Subcutaneous abdominal adipose tissue (tissue), 5 donors: ENCODE measurements around the gene SOX30.
"Not testable (repeated sequence)": the region's sequence is repeated elsewhere in the genome, so short reads cannot be mapped to it uniquely, and the experiment has no call there.

Experiments
- H3K27ac ChIP-seq: one replicate; pipeline ENCODE4 v1.7.0; 2013; ENCODE audit warnings: low read depth, mild to moderate bottlenecking, inconsistent platforms, low read length, moderate library complexity
- H3K27me3 ChIP-seq, 5 donors: one replicate each; pipeline ENCODE4 v1.7.0; 2013; ENCODE audit warnings: low read length in 5 of 5, inconsistent platforms in 1 of 5; ENCODE audit not compliant: control insufficient read depth in 5 of 5, insufficient read depth in 4 of 5
- H3K36me3 ChIP-seq, 5 donors: one replicate each; pipeline ENCODE4 v1.7.0; 2013; ENCODE audit warnings: low read length in 5 of 5; ENCODE audit not compliant: control insufficient read depth in 5 of 5, insufficient read depth in 5 of 5
- H3K4me1 ChIP-seq, 5 donors: one replicate each; pipeline ENCODE4 v1.7.0; 2013; ENCODE audit warnings: low read length in 5 of 5, mild to moderate bottlenecking in 3 of 5, moderate library complexity in 1 of 5; ENCODE audit not compliant: control insufficient read depth in 5 of 5, insufficient read depth in 5 of 5
- H3K4me3 ChIP-seq, 5 donors: one replicate each; pipeline ENCODE4 v1.7.0; 2013; ENCODE audit warnings: low read length in 5 of 5, low read depth in 1 of 5
- H3K9ac ChIP-seq, 5 donors: one replicate each; pipeline ENCODE4 v1.7.0; 2013; ENCODE audit warnings: low read length in 5 of 5, mild to moderate bottlenecking in 4 of 5, moderate library complexity in 3 of 5
- H3K9me3 ChIP-seq, 5 donors: one replicate each; pipeline ENCODE4 v1.7.0; 2013; ENCODE audit warnings: low read length in 5 of 5; ENCODE audit not compliant: control insufficient read depth in 5 of 5
- donor health status: healthy.
- donor health status: healthy.
- donor health status: healthy.
- donor health status: healthy.
- donor health status: healthy.

The SOX30 gene

DNA sequence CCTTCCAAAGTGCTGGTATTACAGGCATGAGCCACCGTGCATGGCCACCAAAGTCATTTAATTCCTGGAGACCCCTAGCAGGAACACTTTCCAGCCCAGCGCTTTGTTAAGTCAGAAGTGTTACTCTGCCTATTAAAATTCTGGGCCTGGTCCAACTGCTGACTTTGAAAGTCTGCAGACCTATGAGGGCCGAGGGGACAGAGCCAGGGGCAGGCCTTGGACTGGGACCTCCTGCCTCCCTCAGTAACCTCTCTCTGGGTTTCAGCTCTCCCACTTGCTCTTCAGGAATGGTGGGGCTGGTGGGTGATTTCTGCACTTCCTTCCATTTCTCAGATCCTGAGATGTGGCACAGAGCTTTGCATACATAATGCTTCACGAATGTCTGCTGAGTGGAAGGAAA is 28.8 kb upstream of the SOX30 start:
- no peaks in the 10 kb centered on the region for H3K27me3 ChIP-seq
- H3K4me3 ChIP-seq: no peak overlapping the region
- no peaks in the 10 kb centered on the region for H3K4me1 ChIP-seq
- H3K36me3 ChIP-seq: no peaks in the 10 kb centered on the region
- H3K9me3 ChIP-seq: no peaks in the 10 kb centered on the region
- no peak overlapping the region for H3K9ac ChIP-seq
- no peak overlapping the region for H3K27ac ChIP-seq

DNA sequence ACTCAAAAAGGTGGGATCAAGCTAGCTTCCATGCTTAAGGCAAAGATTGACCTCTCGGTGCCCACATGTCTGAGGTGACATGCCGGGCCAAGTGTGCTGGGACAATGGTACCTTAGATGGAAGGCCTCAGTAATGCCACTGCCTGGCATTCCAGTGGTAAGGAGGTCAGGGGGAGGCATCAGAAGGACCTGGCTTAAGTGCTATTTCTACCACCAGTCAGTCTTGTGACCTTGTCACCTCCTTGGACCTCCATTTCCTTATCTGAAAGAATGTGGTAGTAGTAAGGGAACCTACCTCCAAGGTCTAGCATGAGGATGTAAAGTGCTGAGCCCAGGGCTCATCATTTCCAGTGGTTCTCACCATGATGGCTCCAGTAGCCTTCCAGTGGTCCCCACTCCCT is 28.0 kb upstream of the SOX30 start:
- no peaks in the 10 kb centered on the region for H3K9me3 ChIP-seq
- H3K9ac ChIP-seq: no peak overlapping the region
- H3K4me3 ChIP-seq: no peak overlapping the region
- H3K36me3 ChIP-seq: no peaks in the 10 kb centered on the region
- H3K27me3 ChIP-seq: no peaks in the 10 kb centered on the region
- no peak overlapping the region for H3K27ac ChIP-seq
- H3K4me1 ChIP-seq: no peaks in the 10 kb centered on the region

DNA sequence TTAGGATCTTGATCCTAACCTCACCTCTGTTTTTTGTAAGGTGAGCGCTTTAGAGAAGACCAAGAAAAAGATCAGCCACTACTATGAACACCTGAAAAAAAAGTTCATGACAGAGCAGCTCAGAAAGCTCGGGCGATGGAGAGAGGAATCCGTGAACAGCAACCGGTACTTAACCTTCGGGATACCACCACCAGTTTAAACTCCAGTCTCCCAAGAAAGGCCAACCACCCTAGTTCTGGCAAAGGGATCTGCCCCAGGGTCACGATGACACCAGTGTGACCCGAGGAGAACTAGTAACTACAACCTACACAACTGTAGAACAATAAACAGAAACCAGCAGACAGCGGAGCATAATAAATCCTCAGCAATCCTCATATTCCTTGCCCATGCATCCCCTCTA is 27.6 kb upstream of the SOX30 start:
- Histone ChIP-seq H3K9ac (no peak overlapping the region), H3K9me3 (no peaks in the 10 kb centered on the region), H3K4me3 (no peak overlapping the region), H3K27me3 (no peaks in the 10 kb centered on the region), H3K4me1 (no peaks in the 10 kb centered on the region), H3K36me3 (no peaks in the 10 kb centered on the region), H3K27ac (no peak overlapping the region)

DNA sequence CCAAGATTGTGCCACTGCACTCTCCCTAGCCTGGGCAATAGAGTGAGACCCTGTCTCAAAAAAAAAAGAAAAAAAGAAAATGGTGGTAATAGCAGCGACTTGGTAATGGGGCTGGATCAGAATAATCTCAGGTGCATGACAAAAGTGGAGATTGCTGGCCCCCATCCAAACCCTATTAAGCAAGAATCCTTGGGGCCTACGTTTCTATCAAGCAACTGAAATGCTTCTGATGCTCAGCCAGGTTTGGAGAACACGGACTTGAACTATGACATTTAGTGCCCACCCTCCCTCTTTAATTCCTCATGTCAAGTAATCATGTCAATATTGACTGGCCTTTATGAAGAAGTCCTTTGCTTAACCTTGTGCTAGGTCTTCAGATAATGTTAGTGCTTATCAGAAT is 25.7 kb upstream of the SOX30 start:
- Histone ChIP-seq H3K27me3 (no peaks in the 10 kb centered on the region), H3K36me3 (no peaks in the 10 kb centered on the region), H3K4me1 (no peaks in the 10 kb centered on the region), H3K4me3 (no peak overlapping the region), H3K9me3 (no peaks in the 10 kb centered on the region), H3K9ac (no peak overlapping the region), H3K27ac (no peak overlapping the region)

DNA sequence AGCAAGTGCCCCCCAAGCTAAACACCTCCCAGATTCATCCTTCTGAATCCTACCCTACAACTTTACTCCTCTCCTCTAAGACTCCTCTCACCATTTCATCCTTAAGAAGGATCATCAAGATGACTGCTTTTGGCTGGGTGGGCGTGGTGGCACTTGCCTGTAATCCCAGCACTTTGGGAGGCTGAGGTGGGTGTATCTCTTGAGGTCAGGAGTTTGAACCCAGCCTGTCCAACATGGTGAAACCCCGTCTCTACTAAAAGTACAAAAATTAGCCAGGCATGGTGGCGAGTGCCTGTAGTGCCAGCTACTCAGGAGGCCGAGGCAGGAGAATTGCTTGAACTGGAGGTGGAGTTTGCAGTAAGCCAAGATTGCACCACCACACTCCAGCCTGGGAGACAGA is 22.1 kb upstream of the SOX30 start:
- not testable (repeated sequence) for H3K4me3 ChIP-seq, H3K9me3 ChIP-seq, H3K9ac ChIP-seq, H3K36me3 ChIP-seq, H3K27ac ChIP-seq
- peaks cover 4 to 17% (median 15%) of the 10 kb centered on the region in 5 donors for H3K27me3 ChIP-seq
- peaks cover 0 to 17% (median 14%) of the 10 kb centered on the region in 5 donors for H3K4me1 ChIP-seq

DNA sequence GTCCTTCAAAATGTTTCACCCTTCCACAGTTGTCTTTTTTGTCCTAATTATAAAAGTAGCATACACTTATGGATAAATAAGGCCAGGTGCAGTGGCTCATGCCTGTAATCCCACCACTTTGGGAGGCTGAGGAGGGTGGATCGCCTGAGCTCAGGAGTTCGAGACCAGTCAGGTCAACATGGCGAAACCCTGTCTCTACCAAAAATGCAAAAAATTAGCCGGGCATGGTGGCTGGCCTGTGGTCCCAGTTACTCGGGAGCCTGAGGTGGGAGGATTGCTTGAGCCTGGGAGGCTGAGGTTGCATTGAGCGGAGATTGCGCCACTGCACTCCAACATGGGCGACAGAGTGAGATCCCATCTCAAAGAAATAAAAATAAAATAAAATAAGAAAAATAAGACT is 20.7 kb upstream of the SOX30 start:
- Histone ChIP-seq H3K9me3 (no peaks in the 10 kb centered on the region), H3K4me1 (peaks cover 0 to 17% (median 14%) of the 10 kb centered on the region in 5 donors), H3K27ac (no peak overlapping the region), H3K9ac (no peak overlapping the region), H3K27me3 (peaks cover 4 to 20% (median 15%) of the 10 kb centered on the region in 5 donors), H3K36me3 (no peaks in the 10 kb centered on the region), H3K4me3 (no peak overlapping the region)

DNA sequence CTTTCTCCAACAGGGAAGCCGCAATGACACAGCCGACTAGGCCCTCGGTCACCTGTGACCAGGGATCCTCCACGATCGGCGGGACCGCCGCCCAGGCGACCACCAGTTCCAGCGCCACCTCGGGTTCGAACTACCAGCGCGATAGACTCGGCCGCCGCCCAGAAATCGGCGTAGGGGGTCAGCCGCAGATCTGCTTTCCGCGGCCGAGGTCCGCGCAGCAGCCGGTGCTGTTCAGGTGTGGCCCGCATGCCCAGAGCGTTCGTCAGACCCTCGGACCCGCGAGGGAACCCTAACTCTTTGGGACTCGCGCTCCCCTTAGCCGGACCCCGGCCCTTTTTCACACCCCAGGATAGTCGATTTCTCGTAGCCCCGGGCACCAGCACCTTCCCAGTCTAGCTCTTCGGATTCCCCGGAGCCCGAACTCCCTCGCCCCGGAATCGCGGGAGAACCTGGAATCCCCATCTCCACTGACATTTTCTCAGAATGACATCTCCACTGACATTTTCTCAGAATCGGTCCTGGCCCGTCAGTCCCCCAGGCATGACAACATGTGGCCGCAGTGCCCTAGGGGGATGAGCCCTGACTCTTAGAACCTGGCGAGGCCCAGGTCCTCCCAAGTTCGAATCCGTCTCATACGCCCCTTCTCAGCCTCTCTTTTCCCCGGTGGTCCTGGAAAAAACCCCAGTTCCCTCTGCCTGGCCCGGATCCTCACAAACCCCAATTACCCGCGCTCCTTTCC is 19.5 kb upstream of the SOX30 start:
- Histone ChIP-seq H3K9me3 (no peaks in the 10 kb centered on the region), H3K27me3 (peaks cover 4 to 20% (median 15%) of the 10 kb centered on the region in 5 donors), H3K9ac (peak overlapping the region in 2 of 5 donors; percentile 59 to 64), H3K36me3 (no peaks in the 10 kb centered on the region), H3K4me1 (peaks cover 0 to 17% (median 14%) of the 10 kb centered on the region in 5 donors), H3K27ac (no peak overlapping the region), H3K4me3 (peak overlapping the region in 4 of 5 donors; percentile 65 to 78 (median 74))

DNA sequence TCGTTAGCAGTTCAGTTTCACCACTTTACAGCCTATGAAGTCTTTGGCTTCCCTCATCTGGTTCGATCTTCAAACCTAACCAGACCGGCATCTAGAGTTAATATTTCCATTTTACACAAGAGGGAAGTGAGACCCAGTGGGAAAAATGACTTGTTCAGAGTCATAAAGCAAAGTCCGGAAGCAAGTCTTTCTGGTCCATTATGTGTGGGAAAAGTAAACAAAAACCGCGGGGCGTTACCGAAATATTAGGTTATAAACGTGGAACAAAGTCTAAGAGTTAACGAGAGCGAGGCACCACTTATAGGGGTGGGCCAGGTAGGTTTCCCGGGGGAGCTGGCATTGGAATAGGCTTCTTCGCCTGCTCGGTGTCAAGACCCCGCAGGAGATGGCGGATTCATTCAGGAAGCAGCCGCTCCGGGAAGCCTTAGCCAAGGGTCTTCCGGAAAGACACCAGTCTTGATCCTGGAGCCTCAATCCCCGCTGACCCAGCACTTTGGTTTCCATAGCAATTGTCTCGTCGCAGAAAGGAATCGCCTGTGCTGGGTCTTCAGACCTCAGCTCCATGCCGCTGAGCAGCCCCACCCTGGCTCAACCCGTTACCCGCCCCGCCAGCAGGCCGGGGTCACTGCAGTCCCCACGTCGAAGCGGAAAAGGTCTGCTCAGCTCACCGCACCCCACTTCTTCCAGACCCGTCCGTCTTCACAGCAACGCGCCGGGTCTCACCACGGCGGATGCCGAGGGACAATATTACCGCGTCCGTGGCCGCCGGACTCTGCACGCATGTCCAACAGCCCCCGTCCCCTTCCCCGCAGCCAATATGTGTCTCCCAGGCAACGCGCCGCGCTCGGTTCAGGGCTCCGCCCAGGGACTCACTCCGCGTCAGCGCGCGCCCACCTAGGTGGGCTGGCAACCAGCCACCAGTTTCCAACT is 18.7 kb upstream of the SOX30 start, which contains the start of gene C5orf52:
TSS of gene C5orf52 (plus strand) at position 872 of the 930 bp plus-strand sequence. CDS start 82 bp downstream, outside the sequence.
- Histone ChIP-seq H3K27ac (no peak within 1 kb of the TSS), H3K4me3 (peak within 1 kb of the TSS; percentile 65 to 82 (median 75)), H3K9me3 (no peaks in the 10 kb centered on the region), H3K4me1 (peaks cover 0 to 17% (median 14%) of the 10 kb centered on the region in 5 donors), H3K36me3 (no peaks in the 10 kb centered on the region), H3K27me3 (peaks cover 4 to 20% (median 15%) of the 10 kb centered on the region in 5 donors), H3K9ac (peak within 1 kb of the TSS in 3 of 5 donors; percentile 4 to 64 (median 59))

DNA sequence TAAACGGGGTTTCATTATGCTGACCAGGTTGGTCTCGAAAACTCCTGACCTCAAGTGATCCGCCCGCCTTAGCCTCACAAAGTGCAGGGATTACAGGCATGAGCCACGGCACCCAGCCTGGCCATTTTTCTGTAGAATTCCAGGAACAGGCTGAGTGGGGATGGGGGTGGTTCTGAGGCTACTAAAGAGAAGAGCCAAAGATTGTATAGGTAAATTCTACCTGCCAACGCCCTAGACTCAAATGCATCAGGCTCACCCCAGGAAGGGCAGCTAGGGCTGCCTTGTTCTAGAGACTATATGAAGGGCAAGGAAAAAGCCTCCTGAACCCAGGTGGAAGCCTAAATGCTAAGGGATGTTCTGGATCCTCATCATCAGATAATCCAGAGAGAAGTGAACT is 17.5 kb upstream of the SOX30 start:
- Histone ChIP-seq H3K9ac (no peak overlapping the region), H3K27ac (no peak overlapping the region), H3K36me3 (no peaks in the 10 kb centered on the region), H3K4me1 (peaks cover 0 to 17% (median 14%) of the 10 kb centered on the region in 5 donors), H3K27me3 (peaks cover 4 to 20% (median 15%) of the 10 kb centered on the region in 5 donors), H3K4me3 (no peak overlapping the region), H3K9me3 (no peaks in the 10 kb centered on the region)

DNA sequence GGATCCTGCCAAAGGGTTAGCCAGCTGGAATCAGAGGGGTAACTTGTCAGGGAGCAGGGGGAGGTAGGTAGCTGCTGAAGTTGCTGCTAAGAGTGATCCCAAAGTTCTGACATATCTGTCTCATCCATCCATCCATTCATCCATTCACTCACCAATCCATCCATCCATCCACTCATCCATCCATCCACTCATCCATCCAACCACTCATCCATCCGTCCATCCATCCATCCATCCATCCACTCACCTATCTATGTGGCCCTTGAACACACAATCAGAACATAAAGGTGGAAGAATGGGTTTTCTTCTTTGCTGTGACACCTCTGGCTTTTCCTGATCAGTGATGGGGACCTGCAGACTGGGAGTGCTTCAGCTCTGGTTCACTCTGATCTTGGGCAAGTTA is 16.1 kb upstream of the SOX30 start:
- H3K27me3 ChIP-seq: peaks cover 4 to 20% (median 15%) of the 10 kb centered on the region in 5 donors
- H3K27ac ChIP-seq: no peak overlapping the region
- no peak overlapping the region for H3K4me3 ChIP-seq
- H3K9me3 ChIP-seq: no peaks in the 10 kb centered on the region
- H3K9ac ChIP-seq: no peak overlapping the region
- H3K36me3 ChIP-seq: no peaks in the 10 kb centered on the region
- H3K4me1 ChIP-seq: peaks cover 0 to 17% (median 14%) of the 10 kb centered on the region in 5 donors
